ENCODE results near the gene NAMPT.
"Not testable (repeated sequence)": the region's sequence is repeated elsewhere in the genome, so short reads cannot be mapped to it uniquely, and the experiment has no call there.

The NAMPT gene

GRCh38 chr7:106284714-106285050, at the start of gene NAMPT:
Gene NAMPT (minus strand): TSS chr7:106284983. CDS start chr7:106284884, 99 bp downstream.
- no peak for DNase-seq

DNA sequence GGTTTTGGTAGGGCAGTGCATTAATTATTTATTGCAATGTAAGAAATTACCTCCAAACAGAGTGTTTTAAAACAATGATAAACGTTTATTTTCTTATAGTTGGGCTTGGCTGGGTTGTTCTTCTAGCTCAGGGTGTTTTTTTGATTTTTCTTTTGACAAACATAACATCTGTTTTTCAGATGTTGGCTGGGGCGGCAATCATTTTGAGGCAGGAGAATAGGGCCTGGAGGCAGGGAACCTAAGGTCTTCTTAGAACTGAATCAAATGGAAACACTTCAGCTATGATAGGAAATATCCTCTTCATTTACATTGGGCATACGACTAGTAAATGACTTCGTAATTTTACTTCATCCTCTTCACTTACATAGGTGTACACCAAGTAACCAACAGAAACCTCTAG, 47.4 kb upstream of the NAMPT start:
- no peak for DNase-seq

- DNase-seq: no peak
Observed at GRCh38 chr7:106331441-106332175, 46.8 kb upstream of the NAMPT start.

- no peak for DNase-seq
Observed at GRCh38 chr7:106329971-106330733, 45.4 kb upstream of the NAMPT start.

- DNase-seq: no peak
Observed at GRCh38 chr7:106329408-106329807, 44.6 kb upstream of the NAMPT start.

GRCh38 chr7:106327538-106328481, 43.0 kb upstream of the NAMPT start:
- DNase-seq: no peak

GRCh38 chr7:106326594-106327537, 42.1 kb upstream of the NAMPT start:
- no peak for DNase-seq

- DNase-seq: not testable (repeated sequence)
Observed at GRCh38 chr7:106324509-106324908, 39.7 kb upstream of the NAMPT start.

GRCh38 chr7:106320254-106320770, 35.5 kb upstream of the NAMPT start:
- DNase-seq: not testable (repeated sequence)

- DNase-seq: no peak
Observed at GRCh38 chr7:106318482-106318881, 33.7 kb upstream of the NAMPT start.

DNA sequence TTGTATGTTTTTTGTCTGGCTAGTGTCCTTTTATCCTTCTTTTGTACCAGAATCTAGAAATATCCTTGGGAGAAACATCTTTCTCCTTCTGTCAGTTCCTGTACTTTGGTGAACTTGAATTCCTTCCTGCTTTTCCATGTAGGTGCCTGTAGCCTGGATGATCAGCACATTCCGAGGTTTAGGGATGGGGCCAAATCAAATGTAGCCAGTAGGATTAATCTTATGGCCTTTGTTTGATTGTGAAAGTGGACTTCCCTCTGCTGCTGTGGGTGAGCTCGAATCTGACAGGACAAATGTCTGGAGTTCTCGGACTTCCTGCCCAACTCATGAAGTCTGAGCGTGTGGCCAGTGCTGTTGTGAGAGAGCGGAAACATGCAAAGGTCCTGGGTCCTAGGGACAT, 33.2 kb upstream of the NAMPT start:
- no peak for DNase-seq

- DNase-seq: no peak
Observed at GRCh38 chr7:106316947-106317346, 32.2 kb upstream of the NAMPT start.

GRCh38 chr7:106314875-106315274, 30.1 kb upstream of the NAMPT start:
- DNase-seq: no peak

- DNase-seq: no peak
Observed at GRCh38 chr7:106313966-106314365, 29.2 kb upstream of the NAMPT start.

- no peak for DNase-seq
Observed at GRCh38 chr7:106313456-106313901, 28.7 kb upstream of the NAMPT start.

GRCh38 chr7:106312906-106313305, 28.1 kb upstream of the NAMPT start:
- no peak for DNase-seq

GRCh38 chr7:106312099-106312871, 27.5 kb upstream of the NAMPT start:
- DNase-seq: no peak

- no peak for DNase-seq
Observed at GRCh38 chr7:106309362-106309761, 24.6 kb upstream of the NAMPT start.

DNA sequence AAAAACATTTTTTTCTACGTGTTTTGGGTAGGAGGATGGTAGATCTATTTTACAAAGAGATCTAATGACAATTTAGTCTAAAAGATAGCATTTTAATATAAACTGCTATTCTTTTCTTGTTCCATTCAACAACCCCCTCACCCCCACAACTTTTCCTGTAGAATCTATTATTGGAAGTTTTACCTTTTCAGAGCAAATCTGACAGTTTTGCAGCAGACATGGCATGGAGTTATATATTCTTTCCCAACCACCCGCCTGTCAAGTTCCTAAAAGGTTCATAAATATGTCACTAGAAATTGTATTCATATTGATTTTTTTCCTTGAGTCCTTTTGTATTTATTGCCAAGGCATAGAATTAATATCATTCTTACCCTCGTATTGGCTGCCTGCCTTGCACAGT, 21.5 kb upstream of the NAMPT start:
- DNase-seq: no peak

DNA sequence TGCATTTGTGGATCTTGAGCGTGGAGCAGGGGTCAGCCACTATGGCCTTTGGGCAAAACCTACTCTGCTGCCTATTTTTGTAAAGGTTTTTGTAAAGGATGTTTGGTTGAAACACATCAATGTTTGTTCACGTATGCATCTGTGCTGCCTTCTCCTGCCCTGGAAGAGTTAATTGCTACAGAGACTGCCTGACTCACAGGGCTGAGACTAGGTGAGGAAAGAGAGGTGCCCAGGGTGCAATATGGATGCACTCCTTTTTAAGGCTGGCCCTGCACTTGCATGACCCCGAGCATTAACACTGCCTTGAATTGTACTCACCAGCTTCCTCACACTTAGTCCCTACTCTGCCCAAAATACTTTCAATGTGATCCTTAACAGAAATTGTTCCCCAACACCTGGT, 20.9 kb upstream of the NAMPT start:
- no peak for DNase-seq

- no peak for DNase-seq
Observed at GRCh38 chr7:106304568-106304967, 19.8 kb upstream of the NAMPT start.
